ENCODE results near the gene GPR89B. TPM values are rescaled to one million over a fixed set of nuclear protein-coding genes. Genes with fewer than 3 reads are reported as not detected.
"Not testable (repeated sequence)": the region's sequence is repeated elsewhere in the genome, so short reads cannot be mapped to it uniquely, and the experiment has no call there.

The GPR89B gene
- total and polyA plus RNA-seq, 7 donors: 0.60 to 26.3 (median 9.9) TPM

- H3K4me1 ChIP-seq; H3K9me3 ChIP-seq; H3K36me3 ChIP-seq; intact Hi-C loops (cut with DNase I): not testable (repeated sequence)
- peak; percentile 64 for DNase-seq
- 0 to 1% methylated on average over 19 of the region's 38 CpGs for WGBS, 2 donors
- TF ChIP-seq POLR2A (IDR thresholded peaks at IDR 0.05) (peak; percentile 57 to 86), POLR2AphosphoS5 (IDR thresholded peaks at IDR 0.05) (peak; percentile 77 to 95 (median 84))
- H3K27ac ChIP-seq: peak overlapping the region; percentile 24 to 69 (median 42)
- H3K27me3 ChIP-seq: peaks cover 0 to 20% (median 0%) of the 10 kb centered on the region in 3 donors
- peak overlapping the region in 3 of 4 donors; percentile 31 to 49 (median 47) for H3K4me3 ChIP-seq
Measured at GRCh38 chr1:148038462-148039333, 110.5 kb downstream of the GPR89B start.

Small RNA genes lying within 50 kb of the gene (small RNA-seq; reads per million reads assigned to genes)
- 0 reads per million in 3 donors for gene RNU1-129P
- 0.80 to 1.4 (median 0.84) reads per million in 3 donors for gene RNVU1-7

Other genes with a start within 250 kb of the GPR89B start
- gene GJA5, start 167.8 kb upstream of the GPR89B start, total RNA-seq: 10 to 100 TPM in 1 of 4 donors, 1 to 10 TPM in 3; 2.4 to 10.8 (median 3.7) TPM
- 1 to 10 TPM in 2 of 3 donors, not detected in 1; 1.2 to 3.4 TPM for gene GJA5, start 167.8 kb upstream of the GPR89B start, polyA plus RNA-seq
- gene GJA8, start 25.6 kb upstream of the GPR89B start, total RNA-seq: not detected
- gene GJA8, start 25.6 kb upstream of the GPR89B start, polyA plus RNA-seq: not detected
- gene NBPF11, start 223.9 kb downstream of the GPR89B start, total RNA-seq: 10 to 100 TPM in 2 of 4 donors, 1 to 10 TPM in 2; 5.0 to 13.3 (median 8.6) TPM
- gene NBPF11, start 223.9 kb downstream of the GPR89B start, polyA plus RNA-seq: 1 to 10 TPM; 1.6 to 6.5 (median 4.2) TPM